H1 (cell line): Measurements from ENCODE around the gene EPHA2. TPM values are rescaled to one million over a fixed set of nuclear protein-coding genes. Genes with fewer than 3 reads are reported as not detected.

Source experiments
- CTCF ChIA-PET: fragments of 300-600 bp; sonication (Branson Sonifier 250); formaldehyde crosslinking; loops from one replicate; lab custom pipeline; 2021; ENCODE audit not compliant: partially characterized antibody; lab: Charles Lee
- POLR2A ChIA-PET: fragments of 300-600 bp; sonication (Branson Sonifier 250); formaldehyde crosslinking; loops from one replicate; lab custom pipeline; 2021; ENCODE audit warnings: inconsistent platforms; ENCODE audit not compliant: partially characterized antibody; lab: Charles Lee
- DNase-seq, 2 experiments: peaks; one replicate each; pipeline versions ENCODE4 v3.0.0 to v3.0.0-alpha.2; 2010 to 2022; ENCODE audit warnings: low spot score in 2 of 2, low read depth in 1 of 2, mixed read lengths in 1 of 2
- FAIRE-seq: peaks from 2 replicates; lab custom pipeline; 2011; peaks lifted over from hg19 to GRCh38; lab: Jason Lieb, UNC
- H2AFZ ChIP-seq: 2 replicates; pipeline ENCODE4 v1.8.1; 2012; ENCODE audit warnings: low read length, inconsistent platforms
- H2AK5ac ChIP-seq: 2 replicates; pipeline ENCODE4 v1.6.1; 2013; ENCODE audit warnings: low read depth, low read length
- H2BK120ac ChIP-seq: replicated peaks from 2 replicates; pipeline ENCODE3; 2013; ENCODE audit warnings: low read depth, low read length, inconsistent platforms
- H2BK12ac ChIP-seq: 2 replicates; pipeline ENCODE4 v1.6.1; 2013; ENCODE audit warnings: low read depth, low read length
- H2BK15ac ChIP-seq: 2 replicates; pipeline ENCODE4 v1.6.1; 2013; ENCODE audit warnings: low read length
- H2BK20ac ChIP-seq: 2 replicates; pipeline ENCODE4 v1.6.1; 2013; ENCODE audit warnings: low read length
- H2BK5ac ChIP-seq: 2 replicates; pipeline ENCODE4 v1.6.1; 2013; ENCODE audit warnings: low read depth, low read length
- H3K14ac ChIP-seq: 2 replicates; pipeline ENCODE4 v1.6.1; 2013; ENCODE audit warnings: inconsistent platforms; ENCODE audit not compliant: insufficient read length
- H3K18ac ChIP-seq: 2 replicates; pipeline ENCODE4 v1.6.1; 2013; ENCODE audit warnings: low read length; ENCODE audit errors: extremely low read depth
- H3K23ac ChIP-seq: 2 replicates; pipeline ENCODE4 v1.6.1; 2013; ENCODE audit warnings: inconsistent platforms; ENCODE audit not compliant: insufficient read length
- H3K23me2 ChIP-seq: 2 replicates; pipeline ENCODE4 v1.6.1; 2013; ENCODE audit warnings: low read depth, low read length
- H3K27ac ChIP-seq: 2 replicates; pipeline ENCODE4 v1.6.1; 2011; ENCODE audit warnings: low read depth, low read length, inconsistent platforms
- H3K27me3 ChIP-seq, 4 experiments: replicated peaks in 1 of 4; 1 replicate in 1 of 4; 2 replicates in 3 of 4; pipeline versions ENCODE4 v1.6.1 to v1.8.1; 2011 to 2013; ENCODE audit warnings: low read length in 3 of 4, mild to moderate bottlenecking in 3 of 4, inconsistent platforms in 2 of 4, mixed read lengths in 2 of 4, moderate library complexity in 1 of 4; ENCODE audit not compliant: control insufficient read depth in 3 of 4, insufficient read depth in 3 of 4; ENCODE audit errors: extremely low read depth in 1 of 4
- H3K36me3 ChIP-seq, 4 experiments: 2 replicates each; pipeline versions ENCODE4 v1.6.1 to v1.8.1; 2011 to 2013; ENCODE audit warnings: mild to moderate bottlenecking in 4 of 4, low read length in 3 of 4, moderate library complexity in 2 of 4, control low read depth in 1 of 4, inconsistent platforms in 1 of 4; ENCODE audit not compliant: insufficient read depth in 4 of 4, control insufficient read depth in 2 of 4
- H3K4ac ChIP-seq: replicated peaks from 2 replicates; pipeline ENCODE3; 2013; ENCODE audit warnings: low read length, low read depth, mixed read lengths, inconsistent platforms; ENCODE audit not compliant: insufficient read length
- H3K4me1 ChIP-seq, 4 experiments: replicated peaks in 1 of 4; 1 replicate in 1 of 4; 2 replicates in 3 of 4; pipeline versions ENCODE4 v1.6.1 to v1.8.1; 2011 to 2013; ENCODE audit warnings: low read length in 3 of 4, inconsistent platforms in 2 of 4, mixed read lengths in 1 of 4; ENCODE audit not compliant: insufficient read depth in 4 of 4, control insufficient read depth in 3 of 4
- H3K4me2 ChIP-seq, 2 experiments: 2 replicates each; pipeline versions ENCODE4 v1.6.1 to v1.8.1; 2011 to 2013; ENCODE audit warnings: low read depth in 2 of 2, low read length in 2 of 2, control low read depth in 1 of 2, inconsistent platforms in 1 of 2, mild to moderate bottlenecking in 1 of 2; ENCODE audit not compliant: insufficient read depth in 1 of 2
- H3K4me3 ChIP-seq, 4 experiments: fragments of 200-600, 300-600 bp in 1 of 4; sonication (generic), shearing (Covaris generic), sonication (Bioruptor Twin) in 1 of 4; 2 replicates each; pipeline versions ENCODE4 v1.5.1 to v1.8.1; 2011 to 2016; ENCODE audit warnings: low read length in 4 of 4, low read depth in 3 of 4, control low read depth in 2 of 4, inconsistent platforms in 2 of 4, mild to moderate bottlenecking in 2 of 4, mixed read lengths in 1 of 4, moderate library complexity in 1 of 4; ENCODE audit not compliant: insufficient read depth in 2 of 4; ENCODE audit errors: extremely low read depth in 1 of 4
- H3K56ac ChIP-seq: replicated peaks from 2 replicates; pipeline ENCODE3; 2013; ENCODE audit warnings: low read depth, mild to moderate bottlenecking, mixed read lengths, low read length, inconsistent platforms; ENCODE audit not compliant: insufficient read length
- H3K79me1 ChIP-seq: 2 replicates; pipeline ENCODE4 v1.6.1; 2013; ENCODE audit warnings: low read depth, low read length, control low read depth
- H3K79me2 ChIP-seq, 2 experiments: 2 replicates each; pipeline versions ENCODE4 v1.6.1 to v1.8.1; 2012 to 2013; ENCODE audit warnings: low read length in 2 of 2, mild to moderate bottlenecking in 2 of 2, inconsistent platforms in 1 of 2; ENCODE audit not compliant: insufficient read depth in 2 of 2, control insufficient read depth in 1 of 2
- H3K9ac ChIP-seq, 4 experiments: replicated peaks in 1 of 4; 1 replicate in 1 of 4; 2 replicates in 3 of 4; pipeline versions ENCODE4 v1.6.1 to v1.8.1; 2011 to 2013; ENCODE audit warnings: low read depth in 3 of 4, low read length in 3 of 4, control low read depth in 2 of 4, mild to moderate bottlenecking in 2 of 4, moderate library complexity in 2 of 4, inconsistent platforms in 1 of 4; ENCODE audit errors: extremely low read depth in 1 of 4
- H3K9me3 ChIP-seq, 2 experiments: 2 replicates each; pipeline versions ENCODE4 v1.6.1 to v1.8.1; 2012 to 2013; ENCODE audit warnings: mild to moderate bottlenecking in 2 of 2, moderate library complexity in 2 of 2, control low read depth in 1 of 2, inconsistent platforms in 1 of 2, low read depth in 1 of 2, low read length in 1 of 2, mixed read lengths in 1 of 2; ENCODE audit not compliant: insufficient read depth in 2 of 2
- H4K20me1 ChIP-seq, 2 experiments: replicated peaks in 1 of 2; 2 replicates each; pipeline versions ENCODE3 to v1.8.1; 2011 to 2013; ENCODE audit warnings: inconsistent platforms in 2 of 2, low read length in 2 of 2, mild to moderate bottlenecking in 1 of 2; ENCODE audit not compliant: insufficient read depth in 2 of 2, control insufficient read depth in 1 of 2
- H4K5ac ChIP-seq: 2 replicates; pipeline ENCODE4 v1.6.1; 2013; ENCODE audit warnings: low read length, low read depth, mixed read lengths, inconsistent platforms; ENCODE audit not compliant: insufficient read length
- H4K8ac ChIP-seq: 2 replicates; pipeline ENCODE4 v1.8.0; 2013; ENCODE audit warnings: mild to moderate bottlenecking, moderate library complexity, low read length, inconsistent platforms; ENCODE audit not compliant: insufficient read depth; ENCODE audit errors: extremely low read depth
- H4K91ac ChIP-seq: replicated peaks from 2 replicates; pipeline ENCODE3; 2013; ENCODE audit warnings: low read length, mixed read lengths, inconsistent platforms; ENCODE audit not compliant: insufficient read length
- CHD1 ChIP-seq: IDR thresholded peaks from 2 replicates; pipeline ENCODE4 v1.6.1; 2012; ENCODE audit warnings: low read depth, low read length, improper control_type of control experiment
- CREB1 ChIP-seq: IDR thresholded peaks from 2 replicates; pipeline ENCODE4 v1.6.1; 2012; ENCODE audit warnings: inconsistent platforms
- EP300 ChIP-seq, 2 experiments: IDR thresholded peaks; 1 replicate in 1 of 2; 2 replicates in 1 of 2; pipeline ENCODE4 v1.6.1; 2011 to 2012; ENCODE audit warnings: low read depth in 2 of 2, low read length in 2 of 2, mild to moderate bottlenecking in 2 of 2, borderline replicate concordance in 1 of 2, inconsistent platforms in 1 of 2, moderate library complexity in 1 of 2
- GTF2F1 ChIP-seq: IDR thresholded peaks from 2 replicates; pipeline ENCODE4 v1.6.1; 2012; ENCODE audit warnings: low read depth, low read length, improper control_type of control experiment, borderline replicate concordance
- KDM1A ChIP-seq: fragments of 200-600, 300-600 bp; sonication (generic); IDR thresholded peaks from 2 replicates; pipeline ENCODE4 v1.7.1; 2016; ENCODE audit warnings: mild to moderate bottlenecking, low read length, borderline replicate concordance
- RAD21 ChIP-seq, 2 experiments: IDR thresholded peaks in 1 of 2; conservative IDR thresholded peaks in 1 of 2; 2 replicates each; pipeline ENCODE4 v1.6.1; 2011; ENCODE audit warnings: low read depth in 2 of 2, low read length in 2 of 2, improper control_type of control experiment in 1 of 2, inconsistent platforms in 1 of 2, mild to moderate bottlenecking in 1 of 2, moderate library complexity in 1 of 2
- SIRT6 ChIP-seq: IDR thresholded peaks from one replicate; pipeline ENCODE4 v1.7.1; 2012; ENCODE audit warnings: low read length, inconsistent platforms
- SRF ChIP-seq: IDR thresholded peaks from 2 replicates; pipeline ENCODE4 v1.6.1; 2011; ENCODE audit warnings: mild to moderate bottlenecking, low read depth, low read length, moderate library complexity
- TAF1 ChIP-seq: IDR thresholded peaks from 2 replicates; pipeline ENCODE4 v1.6.1; 2011; ENCODE audit warnings: mild to moderate bottlenecking, low read depth, low read length
- WGBS, 2 experiments: shearing (Covaris generic) in 1 of 2; methylation state at CpG; one replicate each; pipeline versions ENCODE4 v1.1.6 to v1.1.7; 2013 to 2015; ENCODE audit warnings: low lambda C conversion rate in 2 of 2, mixed read lengths in 2 of 2, inconsistent platforms in 1 of 2, low coverage in 1 of 2, missing lambda C conversion rate in 1 of 2; ENCODE audit not compliant: insufficient replicate concordance in 2 of 2, insufficient coverage in 1 of 2, insufficient read length in 1 of 2; ENCODE audit errors: extremely low coverage in 1 of 2, missing lambda C conversion rate in 1 of 2; 5-methylcytosine and 5-hydroxymethylcytosine counted together
- polyA plus RNA-seq, 7 experiments: library from polyadenylated mRNA; depleted of rRNA in 3 of 7; stranded (reverse) in 5 of 7; unstranded in 2 of 7; fragments of >200 nt in 5 of 7; fragments of 200-250 nt in 2 of 7; gene quantifications; 1 replicate in 5 of 7; 2 replicates in 1 of 7; 4 replicates in 1 of 7; pipeline versions ENCODE4 v1.2.1 to v1.2.3, GENCODE V29; 2011 to 2013; ENCODE audit warnings: missing spikeins in 2 of 7, mixed read lengths in 2 of 7
- total RNA-seq: library from RNA; stranded (reverse); fragmentation: NEBNext Ultra II Directional; extraction: Animal tissue kit (Norgen Biotek cat#: 25700); gene quantifications from 2 replicates; pipeline ENCODE4 v1.2.1, GENCODE V29; 2021
- TF ChIP-seq, protein P1 (sequence below): IDR thresholded peaks from 2 replicates; pipeline ENCODE4 v1.6.1; 2012; ENCODE audit warnings: inconsistent platforms

Gene EPHA2
- total and polyA plus RNA-seq, 2 of the 8 experiments (the other 6 are each of a cell fraction or from before 2014, with no cell fraction given): 26.8 to 33.6 TPM

DNA sequence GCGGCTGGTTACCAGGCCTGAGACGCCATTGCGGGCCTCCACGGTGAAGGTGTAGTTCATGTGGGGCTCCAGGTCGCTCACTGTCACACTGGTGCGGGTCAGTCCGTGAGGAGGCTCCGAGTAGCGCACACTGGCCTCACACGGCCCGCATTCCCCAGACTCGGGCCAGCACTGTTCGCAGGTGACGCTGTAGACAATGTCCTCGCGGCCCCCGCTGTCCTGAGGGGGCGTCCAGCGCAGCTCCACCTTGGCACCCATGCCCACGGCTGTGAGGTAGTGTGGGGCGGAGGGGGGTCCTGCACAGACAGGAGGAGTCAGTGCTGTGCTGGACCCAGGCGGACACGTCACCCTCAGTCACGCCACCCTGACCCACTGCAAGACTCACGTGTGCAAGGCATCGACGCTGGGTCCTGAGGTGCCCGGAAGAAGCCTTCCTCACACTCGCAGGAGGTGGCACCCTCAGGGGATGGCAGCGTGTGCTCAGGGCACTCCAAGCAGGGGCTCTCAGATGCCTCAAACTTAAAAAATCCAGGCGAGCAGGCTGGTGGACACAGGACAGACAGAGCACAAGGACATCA is 17.9 kb downstream of the EPHA2 start:
- Histone ChIP-seq H3K79me1 (peaks cover 18% of the 10 kb centered on the region), H2BK120ac (no peak overlapping the region), H2BK20ac (no peak overlapping the region), H2AK5ac (no peak overlapping the region), H3K79me2 (peaks cover under 1 to 42% of the 10 kb centered on the region in 2 experiments; a peak in 3 of 4 replicates), H3K56ac (no peak overlapping the region), H4K8ac (peak overlapping the region; percentile 58; the same call in 1 of the 2 replicates), H3K9me3 (no peaks in the 10 kb centered on the region), H3K4me2 (no peak overlapping the region), H3K36me3 (peaks cover 10 to 43% (median 33%) of the 10 kb centered on the region in 4 experiments), H3K18ac (no peak overlapping the region), H3K9ac (no peak overlapping the region), H4K20me1 (peaks cover 18 to 45% of the 10 kb centered on the region in 2 experiments), H2BK12ac (no peak overlapping the region), H4K5ac (no peak overlapping the region), H2BK15ac (no peak overlapping the region), H3K23ac (no peak overlapping the region), H2BK5ac (no peak overlapping the region; the same call in 1 of the 2 replicates), H4K91ac (no peak overlapping the region)
- POLR2A ChIA-PET: interaction anchor here (1.1 to 1.4 kb wide), 2 partner anchors 16 to 18 kb away, joined by 3 read pairs; no protein-coding TSS in a partner anchor
- DNase-seq (no peak), FAIRE-seq (no peak)
- CTCF ChIA-PET: interaction anchor here (1.3 to 7.5 kb wide), 5 partner anchors 9 to 59 kb away, joined by 3 to 45 read pairs (median 4); no protein-coding TSS in a partner anchor
- TF ChIP-seq CREB1: no peak
- no peak for TF ChIP-seq SRF
- TF ChIP-seq SIRT6: no peak
- no peak for TF ChIP-seq GTF2F1
- TF ChIP-seq RAD21 (IDR thresholded peaks at IDR 0.05 in 1 of 2, conservative IDR thresholded peaks at IDR 0.05 in 1 of 2; ENCODE audit: low read depth in 2 of 2, low read length in 2 of 2): no peak
- no peak for TF ChIP-seq EP300 (IDR thresholded peaks at IDR 0.05; ENCODE audit: borderline replicate concordance in 1 of 2, low read depth in 2 of 2, low read length in 2 of 2)
- no peak for TF ChIP-seq TAF1
- TF ChIP-seq, protein P1, sequence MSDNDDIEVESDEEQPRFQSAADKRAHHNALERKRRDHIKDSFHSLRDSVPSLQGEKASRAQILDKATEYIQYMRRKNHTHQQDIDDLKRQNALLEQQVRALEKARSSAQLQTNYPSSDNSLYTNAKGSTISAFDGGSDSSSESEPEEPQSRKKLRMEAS: no peak
- TF ChIP-seq CHD1: no peak
- TF ChIP-seq KDM1A: no peak
- TF ChIP-seq, all 59 proteins: peak for 0
- H3K4me1 ChIP-seq: peaks cover 0 to 17% (median 8%) of the 10 kb centered on the region in 4 experiments; a peak in 5 of 7 replicates
- H3K4me3 ChIP-seq: no peak overlapping the region
- no peak overlapping the region for H3K4ac ChIP-seq
- no peak overlapping the region; the same call in 1 of the 2 replicates for H3K27ac ChIP-seq
- H2AFZ ChIP-seq: no peak overlapping the region
- WGBS, 2 experiments: 97% methylated on average over 29 of the region's 31 CpGs; no CpG with 5 or more reads in 1 of the 2 experiments
- no peak overlapping the region for H3K14ac ChIP-seq
- no peaks in the 10 kb centered on the region for H3K27me3 ChIP-seq
- peaks cover 7% of the 10 kb centered on the region for H3K23me2 ChIP-seq
